GM18498 (cell line): ENCODE results near the gene DHX34.
"Not testable (repeated sequence)": the region's sequence is repeated elsewhere in the genome, so short reads cannot be mapped to it uniquely, and the experiment has no call there.

Experiments used
- ATAC-seq: cut with Tn5 transposase; IDR thresholded peaks from one replicate; pipeline ENCODE4 v1.9.1; 2021; ENCODE audit warnings: mild to moderate bottlenecking, moderate library complexity; ENCODE audit not compliant: unreplicated experiment

The DHX34 gene, protein sequence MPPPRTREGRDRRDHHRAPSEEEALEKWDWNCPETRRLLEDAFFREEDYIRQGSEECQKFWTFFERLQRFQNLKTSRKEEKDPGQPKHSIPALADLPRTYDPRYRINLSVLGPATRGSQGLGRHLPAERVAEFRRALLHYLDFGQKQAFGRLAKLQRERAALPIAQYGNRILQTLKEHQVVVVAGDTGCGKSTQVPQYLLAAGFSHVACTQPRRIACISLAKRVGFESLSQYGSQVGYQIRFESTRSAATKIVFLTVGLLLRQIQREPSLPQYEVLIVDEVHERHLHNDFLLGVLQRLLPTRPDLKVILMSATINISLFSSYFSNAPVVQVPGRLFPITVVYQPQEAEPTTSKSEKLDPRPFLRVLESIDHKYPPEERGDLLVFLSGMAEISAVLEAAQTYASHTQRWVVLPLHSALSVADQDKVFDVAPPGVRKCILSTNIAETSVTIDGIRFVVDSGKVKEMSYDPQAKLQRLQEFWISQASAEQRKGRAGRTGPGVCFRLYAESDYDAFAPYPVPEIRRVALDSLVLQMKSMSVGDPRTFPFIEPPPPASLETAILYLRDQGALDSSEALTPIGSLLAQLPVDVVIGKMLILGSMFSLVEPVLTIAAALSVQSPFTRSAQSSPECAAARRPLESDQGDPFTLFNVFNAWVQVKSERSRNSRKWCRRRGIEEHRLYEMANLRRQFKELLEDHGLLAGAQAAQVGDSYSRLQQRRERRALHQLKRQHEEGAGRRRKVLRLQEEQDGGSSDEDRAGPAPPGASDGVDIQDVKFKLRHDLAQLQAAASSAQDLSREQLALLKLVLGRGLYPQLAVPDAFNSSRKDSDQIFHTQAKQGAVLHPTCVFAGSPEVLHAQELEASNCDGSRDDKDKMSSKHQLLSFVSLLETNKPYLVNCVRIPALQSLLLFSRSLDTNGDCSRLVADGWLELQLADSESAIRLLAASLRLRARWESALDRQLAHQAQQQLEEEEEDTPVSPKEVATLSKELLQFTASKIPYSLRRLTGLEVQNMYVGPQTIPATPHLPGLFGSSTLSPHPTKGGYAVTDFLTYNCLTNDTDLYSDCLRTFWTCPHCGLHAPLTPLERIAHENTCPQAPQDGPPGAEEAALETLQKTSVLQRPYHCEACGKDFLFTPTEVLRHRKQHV

DNA sequence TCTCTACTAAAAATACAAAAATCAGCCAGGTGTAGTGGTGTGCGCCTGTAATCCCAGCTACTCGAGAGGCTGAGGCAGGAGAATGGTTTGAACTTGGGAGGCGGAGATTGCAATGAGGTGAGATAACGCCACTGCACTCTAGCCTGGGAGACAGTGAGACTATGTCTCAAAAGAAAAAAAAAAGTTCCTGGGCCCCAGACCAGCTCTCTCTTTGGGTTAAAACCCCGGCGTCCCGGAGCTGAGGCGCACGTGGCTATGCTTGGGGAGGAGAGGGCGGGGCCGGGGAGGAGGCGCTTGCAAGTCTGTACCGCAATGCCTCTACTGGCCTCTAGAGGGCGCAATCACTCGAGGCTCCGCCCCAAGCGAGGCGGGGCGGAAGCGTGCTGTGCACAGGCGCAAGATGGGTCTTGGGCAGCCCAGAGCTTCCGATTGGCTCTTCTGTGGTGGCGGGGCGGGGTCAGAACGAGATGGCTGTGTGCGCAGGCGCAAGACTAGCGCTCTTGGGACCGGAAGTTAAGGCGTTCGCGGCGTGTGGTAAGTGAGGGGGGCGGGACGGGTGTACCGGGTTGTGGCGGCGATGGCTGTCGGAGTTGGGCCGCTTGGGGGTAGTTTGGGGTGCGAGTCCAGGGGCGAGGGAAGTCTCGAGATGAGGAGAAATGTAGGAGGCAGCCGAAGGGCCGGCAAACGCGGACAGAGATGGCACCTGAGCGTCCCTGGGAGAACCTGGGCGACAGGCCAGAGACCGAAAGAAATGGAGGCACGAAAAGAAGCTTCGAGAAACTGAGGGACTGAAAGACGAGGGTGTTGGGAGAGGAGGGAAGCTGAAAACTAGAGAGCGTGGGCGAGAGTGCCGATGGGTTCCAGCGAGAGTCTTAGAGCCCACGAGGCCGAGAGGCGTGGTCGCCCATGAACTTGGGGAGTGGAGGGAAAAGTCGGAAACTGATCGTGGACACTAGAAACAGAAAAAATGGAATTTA lies at the start of gene DHX34:
TSS of gene DHX34 (plus strand) at position 497 of the 977 bp plus-strand sequence. CDS start 3,716 bp downstream, outside the sequence.
- ATAC-seq: peak; percentile 95

DNA sequence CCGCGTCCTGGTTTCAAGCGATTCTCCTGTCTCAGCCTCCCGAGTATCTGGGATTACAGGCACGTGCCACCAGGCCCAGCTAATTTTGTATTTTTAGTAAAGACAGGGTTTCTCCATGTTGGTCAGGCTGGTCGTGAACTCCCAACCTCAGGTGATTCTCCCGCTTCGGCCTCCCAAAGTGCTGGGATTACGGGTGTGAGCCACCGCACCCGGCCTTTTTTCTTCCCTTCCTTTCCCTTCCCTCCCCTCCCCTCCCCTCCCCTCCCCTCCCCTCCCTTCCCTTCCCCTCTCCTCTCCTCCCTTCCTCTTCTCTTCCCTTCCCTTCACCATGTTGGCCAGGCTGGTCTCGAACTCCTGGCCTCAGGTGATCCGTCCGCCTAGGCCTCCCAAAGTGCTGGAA lies 48.2 kb upstream of the DHX34 start:
- ATAC-seq: not testable (repeated sequence)

DNA sequence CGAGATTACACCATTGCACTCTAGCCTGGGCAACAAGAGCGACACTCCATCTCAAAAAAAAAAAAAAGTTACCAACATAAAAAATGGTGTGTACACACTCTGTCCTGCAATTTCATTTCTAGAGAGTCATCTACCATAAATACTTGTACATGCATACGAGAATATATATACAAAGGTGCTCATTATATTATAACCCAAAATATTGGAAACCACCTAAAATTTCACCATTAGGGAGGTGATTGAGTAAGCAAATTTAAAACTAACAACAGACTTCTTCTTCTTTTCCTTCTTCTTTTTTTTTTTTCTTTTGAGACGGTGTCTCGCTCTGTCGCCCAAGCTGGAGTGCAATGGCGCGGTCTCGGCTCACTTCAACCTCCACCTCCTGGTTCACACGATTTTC lies 46.9 kb upstream of the DHX34 start:
- ATAC-seq: no peak

DNA sequence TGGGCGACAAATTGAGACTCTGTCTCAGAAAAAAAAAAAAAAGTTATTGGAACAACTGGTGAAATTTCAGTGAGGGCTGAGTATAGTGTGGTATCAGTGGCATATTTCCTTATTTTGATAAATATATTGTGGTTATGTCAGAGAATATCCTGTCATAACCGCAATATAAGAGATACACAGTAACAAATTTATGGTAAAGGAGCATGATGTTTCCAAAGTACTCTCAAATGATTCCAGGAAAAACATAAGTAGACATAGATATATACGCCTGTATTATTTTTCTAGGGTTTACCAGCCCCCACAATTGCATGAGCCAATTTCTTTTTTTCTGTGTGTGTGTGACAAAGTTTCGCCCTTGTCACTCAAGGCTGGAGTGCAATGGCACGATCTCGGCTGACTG lies 45.1 kb upstream of the DHX34 start:
- no peak for ATAC-seq

DNA sequence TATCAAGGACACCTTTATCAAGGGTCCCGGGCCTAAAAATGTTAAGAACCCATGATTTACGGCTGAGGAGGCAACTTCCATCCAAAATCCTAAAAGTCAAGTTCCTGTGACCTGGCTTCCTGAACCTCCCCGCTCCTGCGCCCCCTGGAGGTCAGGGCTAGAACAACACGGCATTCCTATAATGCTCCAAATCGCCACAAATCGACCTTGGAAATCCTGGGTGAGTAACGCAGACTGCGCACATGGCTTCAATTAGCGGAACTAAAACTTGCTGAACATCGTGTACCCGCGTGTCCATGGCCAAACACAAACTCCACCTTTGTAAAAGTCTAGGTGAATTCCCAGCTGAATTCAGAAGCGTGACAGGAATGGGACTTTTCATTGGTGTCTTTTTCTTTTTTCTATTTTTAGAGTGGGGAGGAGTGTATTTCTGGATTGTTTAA lies 43.8 kb upstream of the DHX34 start:
- ATAC-seq: no peak

DNA sequence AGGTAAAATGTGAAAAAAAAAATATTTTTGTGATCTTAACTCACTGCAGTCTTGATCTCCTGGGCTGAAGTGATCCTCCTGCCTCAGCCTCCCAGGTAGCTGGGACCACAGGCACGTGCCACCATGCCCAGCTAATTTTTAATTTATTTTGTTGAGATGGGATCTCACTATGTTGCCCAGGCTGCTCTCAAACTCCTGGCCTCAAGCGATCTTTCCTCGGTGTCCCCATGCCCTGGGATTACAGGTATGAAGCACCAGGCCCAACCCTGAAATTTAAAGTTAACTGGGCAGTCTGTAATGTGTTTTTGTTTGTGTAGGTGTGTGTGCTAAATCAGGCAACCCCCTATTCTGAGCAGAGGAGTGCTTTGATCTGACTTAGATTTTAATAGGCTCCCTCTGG lies 42.8 kb upstream of the DHX34 start:
- ATAC-seq: no peak

DNA sequence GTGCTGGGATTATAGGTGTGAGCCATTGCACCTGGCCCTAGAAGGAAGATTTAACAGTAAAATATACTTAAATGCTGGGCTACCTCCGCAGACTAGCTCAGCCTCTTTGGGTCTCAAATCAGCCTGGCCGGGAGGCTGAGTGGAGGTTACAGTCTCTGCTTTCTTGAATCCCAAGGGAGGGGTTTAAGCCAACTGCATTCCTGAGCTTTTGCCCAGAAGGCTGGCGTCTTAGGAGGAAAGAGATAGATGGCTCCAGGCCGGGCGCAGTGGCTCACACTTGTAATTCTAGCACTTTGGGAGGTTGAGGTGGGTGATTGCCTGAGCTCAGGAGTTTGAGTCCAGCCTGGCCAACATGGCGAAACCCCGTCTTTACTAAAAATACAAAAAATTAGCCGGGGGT lies 40.1 kb upstream of the DHX34 start:
- ATAC-seq: no peak

DNA sequence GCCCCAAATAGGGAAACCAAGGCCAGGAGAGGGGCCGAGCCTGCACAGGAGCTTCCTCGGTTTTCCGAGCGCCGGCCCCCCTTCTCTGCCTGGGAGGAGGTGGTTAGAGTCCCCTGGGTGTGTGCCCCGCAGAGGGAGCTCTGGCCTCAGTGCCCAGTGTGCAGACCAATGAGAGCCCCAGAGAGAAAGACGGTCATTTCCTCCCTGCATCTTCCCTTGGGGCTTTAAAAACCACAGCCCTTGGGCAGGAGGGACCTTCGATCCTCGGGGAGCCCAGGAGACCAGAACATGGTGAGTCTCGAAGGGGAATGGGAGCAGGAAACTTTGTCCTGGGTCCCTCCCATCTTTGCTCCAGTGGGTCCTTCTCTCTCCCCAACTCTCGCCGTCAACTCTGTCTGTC lies 39.5 kb upstream of the DHX34 start, which contains the start of gene C5AR1:
TSS of gene C5AR1 (plus strand) at position 254 of the 400 bp plus-strand sequence. CDS start at position 289, 35 bp downstream.
- ATAC-seq: no peak

DNA sequence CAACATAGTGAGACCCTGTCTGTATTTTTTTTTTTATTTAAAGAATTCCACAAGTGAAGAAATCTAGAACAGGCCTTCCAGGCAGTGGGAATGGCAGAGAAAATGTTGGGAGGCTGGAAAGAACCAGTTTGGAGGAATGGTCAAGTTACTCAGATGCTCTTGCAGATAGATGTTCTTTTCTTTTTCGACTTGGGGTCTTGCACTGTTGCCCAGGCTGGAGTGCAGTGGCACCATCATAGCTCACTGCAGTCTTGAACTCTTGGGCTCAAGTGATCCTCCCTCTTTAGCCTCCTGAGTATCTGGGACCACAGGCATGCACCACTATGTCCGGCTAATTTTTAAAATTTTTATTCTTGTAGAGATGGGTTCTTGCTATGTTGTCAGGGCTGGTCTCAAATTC lies 38.8 kb upstream of the DHX34 start:
- ATAC-seq: no peak

DNA sequence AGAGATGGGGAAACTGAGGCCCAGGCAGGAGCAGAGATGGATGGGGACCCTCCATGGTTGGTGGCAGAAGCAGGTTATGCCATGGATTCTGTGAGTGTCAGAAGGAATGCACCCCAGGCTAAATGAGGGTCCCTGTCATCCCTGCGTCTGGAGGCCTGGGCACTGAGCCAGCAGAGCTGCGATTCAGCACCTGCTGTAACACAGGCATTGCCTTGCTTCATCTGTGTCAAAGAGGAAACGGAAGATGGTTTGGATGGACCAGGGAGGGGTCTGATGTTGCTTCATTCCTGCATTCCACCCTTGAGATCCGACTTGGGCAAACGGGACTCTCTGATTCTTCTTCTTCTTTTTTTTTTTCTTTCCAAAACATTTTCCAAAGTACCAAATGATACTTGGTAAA lies 38.3 kb upstream of the DHX34 start:
- no peak for ATAC-seq

DNA sequence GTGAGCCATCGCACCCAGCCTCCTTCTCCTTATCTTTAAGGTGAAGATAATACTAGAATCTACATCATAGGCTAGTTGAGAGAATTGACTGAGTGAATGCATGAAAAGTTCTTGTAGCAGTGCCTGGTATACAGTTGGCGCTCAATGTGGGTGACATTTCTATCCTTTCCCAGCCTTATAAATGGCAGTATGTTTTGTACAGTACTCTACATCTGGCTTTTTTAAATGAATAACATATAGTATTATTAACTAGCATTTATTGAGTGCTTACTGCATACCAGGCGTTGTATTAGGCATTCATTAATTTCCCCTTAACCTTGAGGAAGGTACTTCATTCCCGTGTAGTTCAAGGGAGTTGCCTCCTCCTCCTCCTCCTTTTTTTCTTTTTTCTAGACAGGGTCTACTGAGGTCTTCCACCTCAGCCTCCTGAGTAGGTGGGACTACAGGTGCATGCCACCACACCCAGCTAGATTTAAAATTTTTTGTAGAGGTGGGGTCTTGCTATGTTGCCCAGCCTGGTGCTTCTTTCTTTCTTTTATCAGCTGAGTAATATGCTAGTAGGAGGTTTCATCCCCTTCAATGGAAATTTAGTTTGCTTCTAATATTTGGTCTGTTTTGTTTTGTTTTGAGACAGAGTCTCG lies 36.6 kb upstream of the DHX34 start:
- ATAC-seq: no peak

DNA sequence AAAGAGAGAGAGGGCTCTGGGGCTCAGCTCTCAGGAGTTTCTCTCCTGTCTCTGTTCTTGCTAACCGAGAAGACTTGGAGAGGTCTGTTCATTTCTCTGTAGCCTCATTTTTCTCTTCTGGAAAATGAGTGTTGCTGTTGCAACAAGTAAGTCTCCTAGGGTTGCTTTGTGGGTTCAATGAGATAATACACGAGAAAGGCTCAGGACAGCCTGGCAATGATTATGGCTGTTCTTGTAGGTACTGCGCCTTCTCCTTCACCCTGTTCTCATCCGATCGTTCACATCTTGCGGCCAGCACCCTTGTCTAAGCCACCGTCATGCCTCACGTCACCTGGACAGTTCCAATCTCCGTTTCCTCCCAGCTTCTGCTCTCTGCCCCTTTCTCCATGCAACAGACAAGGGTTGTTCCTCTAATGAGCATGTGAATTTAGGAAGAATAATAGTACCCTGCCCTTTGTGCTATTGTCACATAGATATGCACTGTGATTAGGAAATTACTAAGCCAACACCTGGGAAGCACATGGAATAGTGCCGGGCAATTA lies 35.3 kb upstream of the DHX34 start:
- no peak for ATAC-seq

DNA sequence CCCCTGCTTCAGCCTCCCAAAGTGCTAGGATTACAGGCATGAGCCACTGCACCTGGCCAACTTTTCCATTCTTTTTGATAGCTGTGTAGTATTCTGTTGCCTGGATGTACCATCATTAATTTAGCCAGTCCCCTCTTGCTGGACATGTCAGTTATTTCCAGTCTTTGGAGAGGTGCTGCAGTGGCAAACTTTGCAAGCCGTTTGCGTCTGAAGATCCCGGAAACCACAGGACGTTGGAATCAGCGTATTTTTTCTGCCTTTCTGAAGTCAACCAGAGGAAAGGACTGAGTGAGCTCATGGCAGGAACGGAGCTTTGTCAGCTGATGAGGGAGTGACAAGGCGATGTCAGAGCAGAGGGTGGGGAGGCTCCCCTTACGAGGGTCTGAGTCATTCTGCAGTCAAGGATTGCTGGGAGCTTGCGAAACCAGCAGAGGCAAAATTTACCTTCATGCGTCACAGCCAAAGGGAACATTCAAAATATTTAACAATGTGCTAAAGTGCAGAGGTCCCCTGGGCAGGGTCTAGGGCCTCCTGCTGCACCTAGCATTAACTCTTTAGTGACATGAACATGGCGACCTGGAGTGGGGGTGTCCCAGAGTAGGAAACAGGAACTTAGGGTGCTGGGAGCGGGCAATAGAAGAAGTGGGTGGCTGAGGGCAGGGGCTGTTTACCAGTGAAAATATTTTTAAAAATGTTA lies 33.8 kb upstream of the DHX34 start:
- ATAC-seq: no peak

DNA sequence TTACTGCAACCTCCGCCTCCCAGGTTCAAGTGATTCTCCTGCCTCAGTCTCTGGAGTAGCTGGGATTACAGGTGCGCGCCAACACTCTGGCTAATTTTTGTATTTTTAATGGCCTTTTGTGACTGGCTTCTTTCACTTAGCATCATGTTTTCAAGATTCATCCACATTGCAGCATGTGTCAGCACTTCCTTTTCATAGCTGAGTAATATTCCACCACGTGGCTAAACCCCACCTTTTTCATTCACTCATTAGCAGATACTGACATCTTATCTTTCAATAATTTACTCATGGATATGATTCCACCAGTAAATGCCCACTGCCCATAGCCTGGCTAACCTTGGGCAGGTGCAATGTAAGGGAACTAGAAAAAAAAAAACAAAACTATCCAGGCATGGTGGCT lies 32.6 kb upstream of the DHX34 start:
- ATAC-seq: no peak

DNA sequence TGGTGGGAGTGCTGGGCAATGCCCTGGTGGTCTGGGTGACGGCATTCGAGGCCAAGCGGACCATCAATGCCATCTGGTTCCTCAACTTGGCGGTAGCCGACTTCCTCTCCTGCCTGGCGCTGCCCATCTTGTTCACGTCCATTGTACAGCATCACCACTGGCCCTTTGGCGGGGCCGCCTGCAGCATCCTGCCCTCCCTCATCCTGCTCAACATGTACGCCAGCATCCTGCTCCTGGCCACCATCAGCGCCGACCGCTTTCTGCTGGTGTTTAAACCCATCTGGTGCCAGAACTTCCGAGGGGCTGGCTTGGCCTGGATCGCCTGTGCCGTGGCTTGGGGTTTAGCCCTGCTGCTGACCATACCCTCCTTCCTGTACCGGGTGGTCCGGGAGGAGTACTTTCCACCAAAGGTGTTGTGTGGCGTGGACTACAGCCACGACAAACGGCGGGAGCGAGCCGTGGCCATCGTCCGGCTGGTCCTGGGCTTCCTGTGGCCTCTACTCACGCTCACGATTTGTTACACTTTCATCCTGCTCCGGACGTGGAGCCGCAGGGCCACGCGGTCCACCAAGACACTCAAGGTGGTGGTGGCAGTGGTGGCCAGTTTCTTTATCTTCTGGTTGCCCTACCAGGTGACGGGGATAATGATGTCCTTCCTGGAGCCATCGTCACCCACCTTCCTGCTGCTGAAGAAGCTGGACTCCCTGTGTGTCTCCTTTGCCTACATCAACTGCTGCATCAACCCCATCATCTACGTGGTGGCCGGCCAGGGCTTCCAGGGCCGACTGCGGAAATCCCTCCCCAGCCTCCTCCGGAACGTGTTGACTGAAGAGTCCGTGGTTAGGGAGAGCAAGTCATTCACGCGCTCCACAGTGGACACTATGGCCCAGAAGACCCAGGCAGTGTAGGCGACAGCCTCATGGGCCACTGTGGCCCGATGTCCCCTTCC lies 28.9 kb upstream of the DHX34 start:
- ATAC-seq: no peak

DNA sequence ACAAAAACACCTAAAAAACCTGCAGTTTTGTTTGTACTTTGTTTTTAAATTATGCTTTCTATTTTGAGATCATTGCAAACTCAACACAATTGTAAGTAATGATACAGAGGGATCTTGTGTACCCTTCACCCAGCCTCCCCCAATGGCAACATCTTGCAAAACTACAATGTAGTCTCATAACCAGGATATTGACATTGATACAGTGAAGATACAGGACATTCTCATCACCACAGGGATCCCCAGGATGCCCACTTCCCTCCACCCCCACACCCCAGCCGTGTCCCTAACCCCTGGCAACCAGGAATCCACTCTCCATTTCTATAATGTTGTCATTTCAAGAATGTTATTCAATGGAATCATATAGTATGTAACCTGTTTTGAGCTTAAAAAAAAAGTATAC lies 27.5 kb upstream of the DHX34 start:
- ATAC-seq: no peak

DNA sequence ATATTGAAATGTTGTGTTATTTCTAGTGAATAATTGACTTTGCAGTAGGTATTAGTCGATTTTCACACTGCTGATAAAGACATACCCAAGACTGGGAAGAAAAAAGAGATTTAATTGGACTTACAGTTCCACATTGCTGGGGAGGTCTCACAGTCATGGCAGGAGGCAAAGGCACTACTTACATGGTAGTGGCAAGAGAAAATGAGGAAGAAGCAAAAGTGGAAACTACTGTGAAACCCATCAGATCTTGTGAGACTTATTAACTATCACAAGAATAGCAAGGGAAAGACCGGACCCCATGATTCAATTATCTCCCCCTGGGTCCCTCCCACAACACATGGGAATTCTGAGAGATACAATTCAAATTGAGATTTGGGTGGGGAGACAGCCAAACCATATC lies 27.1 kb upstream of the DHX34 start:
- no peak for ATAC-seq

DNA sequence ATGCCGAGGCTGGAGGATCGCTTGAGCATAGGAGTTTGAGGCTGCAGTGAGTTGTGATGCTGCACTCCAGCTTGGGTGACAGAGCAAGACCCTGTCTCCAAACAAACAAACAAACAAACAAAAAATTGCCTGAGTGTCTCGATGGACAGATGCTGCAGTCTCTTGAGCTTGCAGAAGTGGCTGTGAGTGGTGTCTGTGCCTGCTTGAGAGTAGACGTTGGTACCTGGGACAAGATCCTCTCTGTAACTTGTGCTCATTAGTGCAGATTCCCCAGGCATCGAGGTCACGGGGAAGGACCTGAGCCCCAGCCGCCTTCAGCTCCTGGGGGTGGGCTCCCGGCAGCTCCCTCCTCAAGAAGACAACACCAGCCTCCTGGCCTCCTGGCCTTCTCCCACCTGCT lies 25.7 kb upstream of the DHX34 start:
- ATAC-seq: no peak
